ENCODE measurements around the gene RABGAP1. TPM values are rescaled to one million over a fixed set of nuclear protein-coding genes. Genes with fewer than 3 reads are reported as not detected.

RABGAP1 gene
- polyA plus RNA-seq, 1 of the 3 experiments (the other 2 are of a cell fraction) = 20.2 TPM

- POLR2A ChIA-PET = no interaction called here
- Histone ChIP-seq H3K27me3 (ENCODE audit: insufficient read depth) (no peaks in the 10 kb centered on the region), H3K9ac (no peak overlapping the region), H3K9me2 (no peaks in the 10 kb centered on the region), H3K4me2 (no peak overlapping the region), H4K20me1 (ENCODE audit: insufficient read depth) (no peaks in the 10 kb centered on the region), H3K4me3 (ENCODE audit: low read depth in 2 of 2, low read length in 1 of 2) (no peak overlapping the region), H3K36me3 (replicated peaks in 1 of 2; ENCODE audit: control insufficient read depth in 1 of 2, insufficient read depth in 2 of 2, low read length in 1 of 2) (peaks cover 25 to 29% of the 10 kb centered on the region in 2 experiments), H3K9me3 (no peaks in the 10 kb centered on the region), H3K79me2 (ENCODE audit: insufficient read depth) (no peaks in the 10 kb centered on the region), H3K4me1 (ENCODE audit: control insufficient read depth in 1 of 2, insufficient read depth in 2 of 2, low read depth in 1 of 2, low read length in 1 of 2) (peaks cover 0 to 32% of the 10 kb centered on the region in 2 experiments), H3F3A (replicated peaks; ENCODE audit: insufficient read depth) (peaks cover 29% of the 10 kb centered on the region), H2AFZ (ENCODE audit: low read depth) (no peak overlapping the region), H3K27ac (ENCODE audit: low read depth in 2 of 2, low read length in 1 of 2) (peak overlapping the region; percentile 23 to 32; a peak in 3 of 4 replicates)
- CTCF ChIA-PET = no interaction called here
- WGBS (ENCODE audit: low lambda C conversion rate) = 70% methylated on average over 2 of the region's 2 CpGs
- no peak for DNase-seq
- TF ChIP-seq YY1 (IDR thresholded peaks at IDR 0.05; ENCODE audit: low read depth) (no peak), CTCF (IDR thresholded peaks at IDR 0.05) (no peak), RFX5 (IDR thresholded peaks at IDR 0.05; ENCODE audit: low read length) (no peak), TEAD4 (IDR thresholded peaks at IDR 0.05; ENCODE audit: borderline replicate concordance, insufficient read depth) (no peak), POLR2AphosphoS5 (IDR thresholded peaks at IDR 0.05; ENCODE audit: low read depth, low read length) (no peak), FOXJ3 (CRISPR knock-in tag; IDR thresholded peaks at IDR 0.05) (no peak), USF1 (IDR thresholded peaks at IDR 0.05; ENCODE audit: borderline replicate concordance, low read depth) (no peak), MEF2A (IDR thresholded peaks at IDR 0.05; ENCODE audit: borderline replicate concordance, low read depth) (no peak)
Observed at GRCh38 chr9:123064716-123065115, 123.9 kb downstream of the RABGAP1 start.

GRCh38 chr9:123065196-123065595 is 124.4 kb downstream of the RABGAP1 start:
- Histone ChIP-seq H3K27me3 (ENCODE audit: insufficient read depth) (no peaks in the 10 kb centered on the region), H3K9me3 (no peaks in the 10 kb centered on the region), H3K27ac (ENCODE audit: low read depth in 2 of 2, low read length in 1 of 2) (peak overlapping the region; percentile 23 to 32; a peak in 3 of 4 replicates), H3K9ac (no peak overlapping the region), H3F3A (replicated peaks; ENCODE audit: insufficient read depth) (peaks cover 31% of the 10 kb centered on the region), H2AFZ (ENCODE audit: low read depth) (no peak overlapping the region), H3K4me1 (ENCODE audit: control insufficient read depth in 1 of 2, insufficient read depth in 2 of 2, low read depth in 1 of 2, low read length in 1 of 2) (peaks cover 0 to 32% of the 10 kb centered on the region in 2 experiments), H3K9me2 (no peaks in the 10 kb centered on the region), H3K4me3 (ENCODE audit: low read depth in 2 of 2, low read length in 1 of 2) (no peak overlapping the region), H4K20me1 (ENCODE audit: insufficient read depth) (no peaks in the 10 kb centered on the region), H3K36me3 (replicated peaks in 1 of 2; ENCODE audit: control insufficient read depth in 1 of 2, insufficient read depth in 2 of 2, low read length in 1 of 2) (peaks cover 28 to 31% of the 10 kb centered on the region in 2 experiments), H3K79me2 (ENCODE audit: insufficient read depth) (no peaks in the 10 kb centered on the region), H3K4me2 (no peak overlapping the region)
- 0 out of 2 replicates have a peak, but pooled peaks have one; percentile 35 for TF ChIP-seq TEAD4 (IDR thresholded peaks at IDR 0.05; ENCODE audit: borderline replicate concordance, insufficient read depth)
- no peak for TF ChIP-seq SIN3A (IDR thresholded peaks at IDR 0.05; ENCODE audit: borderline replicate concordance, low read depth, low read length)
- no peak for TF ChIP-seq RAD21 (IDR thresholded peaks at IDR 0.05; ENCODE audit: low read length)
- TF ChIP-seq FOXJ3 (CRISPR knock-in tag; IDR thresholded peaks at IDR 0.05) = no peak
- no peak for TF ChIP-seq ZBTB33 (IDR thresholded peaks at IDR 0.05; ENCODE audit: borderline replicate concordance, low read depth)
- TF ChIP-seq RFX5 (IDR thresholded peaks at IDR 0.05; ENCODE audit: low read length) = no peak
- TF ChIP-seq GABPA (IDR thresholded peaks at IDR 0.05; ENCODE audit: low read depth) = no peak
- no peak for TF ChIP-seq EZH2phosphoT487 (IDR thresholded peaks at IDR 0.05; ENCODE audit: borderline replicate concordance, low read depth)
- TF ChIP-seq ELF1 (IDR thresholded peaks at IDR 0.05) = no peak
- no peak for TF ChIP-seq FOXM1 (IDR thresholded peaks at IDR 0.05; ENCODE audit: low read depth)
- TF ChIP-seq EP300 (IDR thresholded peaks at IDR 0.05; ENCODE audit: borderline replicate concordance in 1 of 2, low read depth in 1 of 2, low read length in 1 of 2) = peak in 1 of 2 experiments; percentile 26; a peak in 1 of 4 replicates
- 68% methylated on average over 2 of the region's 2 CpGs for WGBS (ENCODE audit: low lambda C conversion rate)
- no peak for DNase-seq
- ChIA-PET POLR2A (no interaction called here), CTCF (no interaction called here)
